HCT116 (cell line): ENCODE data around the gene LHPP. TPM values are rescaled to one million over a fixed set of nuclear protein-coding genes. Genes with fewer than 3 reads are reported as not detected.

Experiments used
- ATAC-seq: fragments of 200-7000 bp; cut with Tn5 transposase; 2 replicates; pipeline ENCODE4 v1.9.1; 2020; ENCODE audit warnings: mild to moderate bottlenecking, moderate library complexity
- BruUV-seq: library from RNA; stranded (reverse); fragments of 400-500 nt; replicated peaks from 2 replicates; lab custom pipeline; 2021; lab: Mats Ljungman, UMichigan
- CTCF ChIA-PET: fragments of 300-600 bp; sonication (Branson Sonifier 250); formaldehyde crosslinking; loops from one replicate; lab custom pipeline; 2021; ENCODE audit warnings: antibody characterized with exemption; lab: Charles Lee
- POLR2A ChIA-PET: fragments of 300-600, 350-600 bp; sonication (Branson Sonifier 250); formaldehyde crosslinking; loops from one replicate; lab custom pipeline; 2021; ENCODE audit warnings: antibody characterized with exemption; lab: Charles Lee
- RAD21 ChIA-PET, 2 experiments: fragments of 300-600 bp; sonication (Branson Sonifier 250); formaldehyde crosslinking; loops; one replicate each; lab custom pipeline; 2023; ENCODE audit warnings: low total read pairs in 2 of 2; ENCODE audit not compliant: uncharacterized antibody in 2 of 2, unreplicated experiment in 2 of 2, low non-redundant PET in 1 of 2; lab: Charles Lee
- DNase-seq: peaks from one replicate; pipeline ENCODE4 v3.0.0-alpha.2; 2010; ENCODE audit warnings: low read depth, low spot score
- H2AFZ ChIP-seq: fragments of 200-600 bp; shearing (Covaris generic), sonication (generic); 2 replicates; pipeline ENCODE4 v1.6.1; 2017; ENCODE audit warnings: low read depth, mixed run types, mixed read lengths, antibody characterized with exemption, low read length; ENCODE audit not compliant: poor library complexity, severe bottlenecking
- H3K27ac ChIP-seq: 2 replicates; pipeline ENCODE4 v1.5.1; 2012; ENCODE audit warnings: low read depth, low read length
- H3K27me3 ChIP-seq: fragments of 200-600 bp; sonication (generic); 2 replicates; pipeline ENCODE4 v1.6.1; 2016; ENCODE audit warnings: mixed run types, low read length, mixed read lengths; ENCODE audit not compliant: insufficient read depth
- H3K36me3 ChIP-seq, 2 experiments: fragments of 200-500 bp in 1 of 2; fragments of 200-600 bp in 1 of 2; sonication (Bioruptor generic) in 1 of 2; sonication (generic) in 1 of 2; 2 replicates each; pipeline versions ENCODE4 v1.5.1 to v1.6.1; 2014 to 2016; ENCODE audit warnings: low read length in 2 of 2, inconsistent platforms in 1 of 2, mixed read lengths in 1 of 2, mixed run types in 1 of 2; ENCODE audit not compliant: insufficient read depth in 2 of 2, control insufficient read depth in 1 of 2
- H3K4me1 ChIP-seq, 2 experiments: fragments of 200-600 bp in 1 of 2; sonication (generic) in 1 of 2; 2 replicates each; pipeline versions ENCODE4 v1.5.1 to v1.6.1; 2012 to 2017; ENCODE audit warnings: low read length in 2 of 2, inconsistent platforms in 1 of 2, mild to moderate bottlenecking in 1 of 2, mixed read lengths in 1 of 2, mixed run types in 1 of 2, moderate library complexity in 1 of 2; ENCODE audit not compliant: insufficient read depth in 2 of 2, control insufficient read depth in 1 of 2
- H3K4me2 ChIP-seq: fragments of 200-600 bp; sonication (generic); 2 replicates; pipeline ENCODE4 v1.6.1; 2017; ENCODE audit warnings: mixed run types, low read length, mixed read lengths
- H3K4me3 ChIP-seq, 2 experiments: fragments of 200-600 bp in 1 of 2; sonication (generic) in 1 of 2; replicated peaks in 1 of 2; 2 replicates each; pipeline ENCODE4 v1.5.1; 2011 to 2016; ENCODE audit warnings: low read length in 2 of 2, control low read depth in 1 of 2, low read depth in 1 of 2, mild to moderate bottlenecking in 1 of 2, mixed read lengths in 1 of 2, mixed run types in 1 of 2
- H3K79me2 ChIP-seq: fragments of 200-600 bp; sonication (generic); 2 replicates; pipeline ENCODE4 v1.6.1; 2017; ENCODE audit warnings: mild to moderate bottlenecking, mixed run types, low read length, moderate library complexity, mixed read lengths; ENCODE audit not compliant: insufficient read depth
- H3K9ac ChIP-seq: fragments of 200-600 bp; sonication (generic); 2 replicates; pipeline ENCODE4 v1.6.1; 2016; ENCODE audit warnings: low read length, mixed read lengths
- H3K9me2 ChIP-seq: fragments of 200-600 bp; sonication (generic), shearing (Covaris generic); 2 replicates; pipeline ENCODE4 v1.6.1; 2017; ENCODE audit warnings: mixed run types, mild to moderate bottlenecking, moderate library complexity; ENCODE audit not compliant: insufficient read depth
- H3K9me3 ChIP-seq, 2 experiments: fragments of 200-500 bp in 1 of 2; fragments of 200-600 bp in 1 of 2; sonication (Bioruptor generic) in 1 of 2; sonication (generic) in 1 of 2; 2 replicates each; pipeline ENCODE4 v1.6.1; 2014 to 2017; ENCODE audit warnings: low read length in 2 of 2, mixed read lengths in 2 of 2, inconsistent platforms in 1 of 2, low read depth in 1 of 2, mild to moderate bottlenecking in 1 of 2, mixed run types in 1 of 2, moderate library complexity in 1 of 2; ENCODE audit not compliant: control insufficient read depth in 1 of 2, insufficient read depth in 1 of 2
- H4K20me1 ChIP-seq: fragments of 200-600 bp; sonication (generic), shearing (Covaris generic); 2 replicates; pipeline ENCODE4 v1.6.1; 2017; ENCODE audit warnings: mixed run types, mild to moderate bottlenecking, moderate library complexity; ENCODE audit not compliant: insufficient read depth
- EZH2phosphoT487 ChIP-seq: fragments of 200-600 bp; IDR thresholded peaks from 2 replicates; pipeline ENCODE4 v1.6.1; 2018; ENCODE audit warnings: antibody characterized with exemption, borderline replicate concordance
- JUND ChIP-seq: IDR thresholded peaks from 2 replicates; pipeline ENCODE4 v1.6.1; 2012
- POLR2A ChIP-seq: IDR thresholded peaks from 2 replicates; pipeline ENCODE4 v1.7.0; 2011; ENCODE audit warnings: borderline replicate concordance; ENCODE audit not compliant: insufficient read depth, insufficient read length; ENCODE audit errors: extremely low read depth
- POLR2AphosphoS5 ChIP-seq: IDR thresholded peaks from 2 replicates; pipeline ENCODE4 v1.6.1; 2011; ENCODE audit warnings: mild to moderate bottlenecking, low read depth, low read length, moderate library complexity
- SP1 ChIP-seq: IDR thresholded peaks from 2 replicates; pipeline ENCODE4 v1.6.1; 2012; ENCODE audit warnings: low read depth
- SRF ChIP-seq: IDR thresholded peaks from 2 replicates; pipeline ENCODE4 v1.6.1; 2012; ENCODE audit warnings: low read depth
- TCF7L2 ChIP-seq: IDR thresholded peaks from 2 replicates; pipeline ENCODE4 v1.7.0; 2011; ENCODE audit warnings: borderline replicate concordance, inconsistent platforms; ENCODE audit not compliant: insufficient read depth, insufficient read length; ENCODE audit errors: extremely low read depth
- YY1 ChIP-seq: IDR thresholded peaks from 2 replicates; pipeline ENCODE4 v1.6.1; 2011; ENCODE audit warnings: low read length, low read depth, moderate library complexity, mild to moderate bottlenecking; ENCODE audit not compliant: insufficient replicate concordance; ENCODE audit errors: extremely low read depth
- ZNF274 ChIP-seq: fragments of 200-500 bp; sonication (Bioruptor generic); IDR thresholded peaks from 2 replicates; pipeline ENCODE4 v1.6.1; 2014; ENCODE audit warnings: mild to moderate bottlenecking, low read depth, low read length, inconsistent platforms
- intact Hi-C: fragments of 100-400 bp; cut with micrococcal nuclease; formaldehyde crosslinking; loops from 2 replicates; pipeline ENCODE4 v1.10.0; 2022
- total RNA-seq: library from RNA; stranded (reverse); gene quantifications from one replicate; pipeline ENCODE4 v1.2.1, GENCODE V29; 2021; ENCODE audit not compliant: unreplicated experiment
- TF ChIP-seq, protein P1 (sequence below): IDR thresholded peaks from 2 replicates; pipeline ENCODE4 v1.6.1; 2012

LHPP gene
- total RNA-seq, 1 experiment from 2014 or later = 45.8 TPM

DNA sequence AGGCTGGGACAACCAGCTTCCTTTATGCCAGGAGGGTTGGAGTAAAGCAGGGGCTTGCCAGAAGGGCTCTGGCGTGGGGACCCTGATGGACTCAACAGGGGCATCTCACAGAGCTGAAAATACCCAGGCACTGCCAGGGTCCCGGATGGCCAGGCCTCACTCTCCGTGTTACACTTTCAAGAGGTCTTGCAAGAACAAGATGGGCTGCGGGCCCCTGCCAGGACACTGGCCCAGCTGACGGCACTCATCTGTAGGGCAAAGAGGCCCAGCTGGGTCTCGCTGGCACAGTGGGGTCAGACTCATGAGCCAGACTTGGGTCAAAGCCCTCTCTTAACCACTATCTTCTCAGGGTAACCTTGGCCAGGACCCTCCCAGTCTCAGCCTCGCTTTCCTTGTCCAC lies 191.7 kb downstream of the LHPP start:
- peaks cover 0 to 4% of the 10 kb centered on the region in 2 experiments; a peak in 1 of 4 replicates for H3K4me1 ChIP-seq
- ChIA-PET CTCF (no interaction called here), RAD21 (no interaction called here), POLR2A (no interaction called here)
- H2AFZ ChIP-seq = no peak overlapping the region
- H3K4me2 ChIP-seq = no peak overlapping the region
- H3K27me3 ChIP-seq = no peaks in the 10 kb centered on the region
- BruUV-seq = no TSS peak
- no peak overlapping the region for H3K4me3 ChIP-seq
- no peaks in the 10 kb centered on the region for H4K20me1 ChIP-seq
- DNase-seq (no peak), ATAC-seq (no peak)
- no peak overlapping the region for H3K9ac ChIP-seq
- H3K9me2 ChIP-seq = no peaks in the 10 kb centered on the region
- intact Hi-C loops = no loop called here
- TF ChIP-seq POLR2A (no peak), YY1 (no peak), ZNF274 (no peak), EZH2phosphoT487 (no peak), SRF (no peak), TCF7L2 (no peak)
- H3K27ac ChIP-seq = no peak overlapping the region
- H3K9me3 ChIP-seq = no peaks in the 10 kb centered on the region
- no peaks in the 10 kb centered on the region for H3K36me3 ChIP-seq
- H3K79me2 ChIP-seq = no peaks in the 10 kb centered on the region; the same call in 1 of the 2 replicates

DNA sequence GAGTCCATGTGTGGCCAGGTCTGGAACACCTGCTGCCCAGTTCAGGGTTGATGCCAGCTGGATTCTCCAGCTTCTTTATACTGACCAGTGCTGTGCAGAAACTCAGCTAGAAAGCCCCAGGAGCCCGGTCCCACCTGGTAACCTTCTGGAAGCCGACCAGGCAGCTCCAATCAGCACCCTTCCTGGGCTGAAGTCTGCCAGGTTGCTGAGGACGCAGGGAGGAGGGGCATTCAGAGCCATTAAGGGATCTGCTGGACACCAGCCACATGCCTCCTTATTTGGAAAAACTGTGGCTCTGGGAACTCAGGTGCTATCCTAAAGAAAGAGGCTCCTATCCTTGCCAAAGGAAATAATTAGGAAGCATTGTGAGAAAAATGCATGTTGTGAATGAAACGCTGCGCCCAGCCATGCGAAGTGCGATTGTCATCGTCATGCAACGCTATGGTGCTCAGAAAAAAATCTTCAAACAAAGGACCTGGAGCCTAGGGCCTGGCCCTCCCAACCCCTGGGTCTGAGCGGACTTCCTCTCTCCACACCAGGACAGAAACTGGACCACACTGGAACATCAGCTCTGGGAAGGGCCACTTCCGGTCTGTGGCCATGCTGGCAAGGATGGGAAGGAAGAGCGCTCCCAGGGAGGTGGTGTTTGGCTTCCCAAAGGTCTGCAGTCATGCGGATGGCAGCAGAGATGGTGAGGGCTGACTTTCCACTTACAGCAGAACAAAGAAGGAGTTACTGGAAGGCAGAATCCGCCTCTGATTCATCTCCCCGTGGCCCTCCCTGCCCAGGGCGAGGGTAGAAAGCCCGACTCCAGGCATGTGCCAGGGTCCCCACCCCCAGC lies 192.4 kb downstream of the LHPP start:
- Histone ChIP-seq H3K27ac (no peak overlapping the region), H3K79me2 (no peaks in the 10 kb centered on the region; the same call in 1 of the 2 replicates), H3K4me2 (no peak overlapping the region), H3K9me2 (no peaks in the 10 kb centered on the region), H3K27me3 (no peaks in the 10 kb centered on the region), H2AFZ (no peak overlapping the region), H3K9me3 (no peaks in the 10 kb centered on the region), H3K4me1 (0 out of 4 replicates have a peak, but pooled peaks cover 0 to 3% of the 10 kb centered on the region in 2 experiments), H3K9ac (no peak overlapping the region), H4K20me1 (no peaks in the 10 kb centered on the region), H3K36me3 (no peaks in the 10 kb centered on the region), H3K4me3 (no peak overlapping the region)
- no TSS peak for BruUV-seq
- ChIA-PET POLR2A (no interaction called here), RAD21 (no interaction called here), CTCF (no interaction called here)
- TF ChIP-seq, protein P1, sequence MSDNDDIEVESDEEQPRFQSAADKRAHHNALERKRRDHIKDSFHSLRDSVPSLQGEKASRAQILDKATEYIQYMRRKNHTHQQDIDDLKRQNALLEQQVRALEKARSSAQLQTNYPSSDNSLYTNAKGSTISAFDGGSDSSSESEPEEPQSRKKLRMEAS = no peak
- TF ChIP-seq ZNF274 (no peak), SRF (no peak), JUND (no peak), SP1 (no peak), POLR2AphosphoS5 (no peak), EZH2phosphoT487 (no peak)
- ATAC-seq = no peak
- DNase-seq = no peak
- intact Hi-C loops = no loop called here
